WTC11 (cell line): ENCODE measurements around the gene RTN4.
A peak's percentile ranks its signal among the peaks of the same experiment; 100 is the strongest.

Experiments used
- CBFB ChIP-seq: sonication (generic); formaldehyde crosslinking; IDR thresholded peaks from 2 replicates; pipeline ENCODE4 v1.8.1; 2022; ENCODE audit warnings: mild to moderate bottlenecking, low read depth, missing genetic modification reagents
- CTCF ChIP-seq: fragments of 200-600 bp; IDR thresholded peaks from 2 replicates; pipeline ENCODE4 v1.8.0; 2022; ENCODE audit warnings: antibody characterized with exemption
- E2F5 ChIP-seq: sonication (generic); formaldehyde crosslinking; IDR thresholded peaks from 2 replicates; pipeline ENCODE4 v1.8.1; 2022; ENCODE audit warnings: mild to moderate bottlenecking, moderate library complexity, missing genetic modification reagents
- KAT7 ChIP-seq: sonication (generic); formaldehyde crosslinking; IDR thresholded peaks from 2 replicates; pipeline ENCODE4 v1.8.1; 2023; ENCODE audit warnings: missing genetic modification reagents, mild to moderate bottlenecking, borderline replicate concordance
- MAX ChIP-seq: sonication (generic); formaldehyde crosslinking; IDR thresholded peaks from 2 replicates; pipeline ENCODE4 v1.8.0; 2022; ENCODE audit warnings: mild to moderate bottlenecking, missing genetic modification reagents
- NFE2L1 ChIP-seq: sonication (generic); formaldehyde crosslinking; IDR thresholded peaks from 2 replicates; pipeline ENCODE4 v1.8.1; 2023; ENCODE audit warnings: missing genetic modification reagents
- RELA ChIP-seq: sonication (generic); formaldehyde crosslinking; IDR thresholded peaks from 2 replicates; pipeline ENCODE4 v1.8.1; 2022; ENCODE audit warnings: missing genetic modification reagents, mild to moderate bottlenecking, borderline replicate concordance
- SP1 ChIP-seq: sonication (generic); formaldehyde crosslinking; conservative IDR thresholded peaks from 2 replicates; pipeline ENCODE4 v1.8.1; 2022; ENCODE audit warnings: missing genetic modification reagents
- ZNF121 ChIP-seq: sonication (generic); formaldehyde crosslinking; IDR thresholded peaks from 2 replicates; pipeline ENCODE4 v1.8.0; 2023; ENCODE audit warnings: missing genetic modification reagents
- ZNF219 ChIP-seq: sonication (generic); formaldehyde crosslinking; IDR thresholded peaks from 2 replicates; pipeline ENCODE4 v1.8.0; 2023; ENCODE audit warnings: missing genetic modification reagents, mild to moderate bottlenecking, borderline replicate concordance
- TF ChIP-seq, protein P1 (sequence below): sonication (generic); formaldehyde crosslinking; IDR thresholded peaks from 2 replicates; pipeline ENCODE4 v1.8.1; 2022; ENCODE audit warnings: low read depth, missing genetic modification reagents, borderline replicate concordance
- TF ChIP-seq, protein P2 (sequence below): sonication (generic); formaldehyde crosslinking; IDR thresholded peaks from 2 replicates; pipeline ENCODE4 v1.8.0; 2022; ENCODE audit warnings: mild to moderate bottlenecking, missing genetic modification reagents
- TF ChIP-seq, protein P3 (sequence below): sonication (generic); formaldehyde crosslinking; IDR thresholded peaks from 2 replicates; pipeline ENCODE4 v1.8.1; 2022; ENCODE audit warnings: low read depth, mild to moderate bottlenecking, moderate library complexity, missing genetic modification reagents, borderline replicate concordance
- TF ChIP-seq, protein P4 (sequence below): sonication (generic); formaldehyde crosslinking; IDR thresholded peaks from 2 replicates; pipeline ENCODE4 v1.8.1; 2023; ENCODE audit warnings: mild to moderate bottlenecking, moderate library complexity, missing genetic modification reagents

GRCh38 chr2:55050100-55050994 is at the start of gene RTN4:
- TF ChIP-seq RELA (CRISPR knock-in tag) (no peak), ZNF121 (no peak), CTCF (no peak), KAT7 (CRISPR knock-in tag) (peak; percentile 79; the same call in 1 of the 2 replicates), SP1 (CRISPR knock-in tag) (peak; percentile 97), E2F5 (peak; percentile 90; the same call in 1 of the 2 replicates), NFE2L1 (0 out of 2 replicates have a peak, but pooled peaks have one; percentile 32), CBFB (CRISPR knock-in tag) (no peak), MAX (CRISPR knock-in tag) (peak; percentile 77; the same call in 1 of the 2 replicates), ZNF219 (CRISPR knock-in tag) (no peak; the same call in 1 of the 2 replicates)
- TF ChIP-seq, protein P1, sequence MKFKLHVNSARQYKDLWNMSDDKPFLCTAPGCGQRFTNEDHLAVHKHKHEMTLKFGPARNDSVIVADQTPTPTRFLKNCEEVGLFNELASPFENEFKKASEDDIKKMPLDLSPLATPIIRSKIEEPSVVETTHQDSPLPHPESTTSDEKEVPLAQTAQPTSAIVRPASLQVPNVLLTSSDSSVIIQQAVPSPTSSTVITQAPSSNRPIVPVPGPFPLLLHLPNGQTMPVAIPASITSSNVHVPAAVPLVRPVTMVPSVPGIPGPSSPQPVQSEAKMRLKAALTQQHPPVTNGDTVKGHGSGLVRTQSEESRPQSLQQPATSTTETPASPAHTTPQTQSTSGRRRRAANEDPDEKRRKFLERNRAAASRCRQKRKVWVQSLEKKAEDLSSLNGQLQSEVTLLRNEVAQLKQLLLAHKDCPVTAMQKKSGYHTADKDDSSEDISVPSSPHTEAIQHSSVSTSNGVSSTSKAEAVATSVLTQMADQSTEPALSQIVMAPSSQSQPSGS (CRISPR knock-in tag), result no peak
- TF ChIP-seq, protein P2, sequence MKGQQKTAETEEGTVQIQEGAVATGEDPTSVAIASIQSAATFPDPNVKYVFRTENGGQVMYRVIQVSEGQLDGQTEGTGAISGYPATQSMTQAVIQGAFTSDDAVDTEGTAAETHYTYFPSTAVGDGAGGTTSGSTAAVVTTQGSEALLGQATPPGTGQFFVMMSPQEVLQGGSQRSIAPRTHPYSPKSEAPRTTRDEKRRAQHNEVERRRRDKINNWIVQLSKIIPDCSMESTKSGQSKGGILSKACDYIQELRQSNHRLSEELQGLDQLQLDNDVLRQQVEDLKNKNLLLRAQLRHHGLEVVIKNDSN, result peak; percentile 23; the same call in 1 of the 2 replicates
- TF ChIP-seq, protein P3, sequence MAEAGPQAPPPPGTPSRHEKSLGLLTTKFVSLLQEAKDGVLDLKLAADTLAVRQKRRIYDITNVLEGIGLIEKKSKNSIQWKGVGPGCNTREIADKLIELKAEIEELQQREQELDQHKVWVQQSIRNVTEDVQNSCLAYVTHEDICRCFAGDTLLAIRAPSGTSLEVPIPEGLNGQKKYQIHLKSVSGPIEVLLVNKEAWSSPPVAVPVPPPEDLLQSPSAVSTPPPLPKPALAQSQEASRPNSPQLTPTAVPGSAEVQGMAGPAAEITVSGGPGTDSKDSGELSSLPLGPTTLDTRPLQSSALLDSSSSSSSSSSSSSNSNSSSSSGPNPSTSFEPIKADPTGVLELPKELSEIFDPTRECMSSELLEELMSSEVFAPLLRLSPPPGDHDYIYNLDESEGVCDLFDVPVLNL (CRISPR knock-in tag), result no peak
- TF ChIP-seq, protein P4, sequence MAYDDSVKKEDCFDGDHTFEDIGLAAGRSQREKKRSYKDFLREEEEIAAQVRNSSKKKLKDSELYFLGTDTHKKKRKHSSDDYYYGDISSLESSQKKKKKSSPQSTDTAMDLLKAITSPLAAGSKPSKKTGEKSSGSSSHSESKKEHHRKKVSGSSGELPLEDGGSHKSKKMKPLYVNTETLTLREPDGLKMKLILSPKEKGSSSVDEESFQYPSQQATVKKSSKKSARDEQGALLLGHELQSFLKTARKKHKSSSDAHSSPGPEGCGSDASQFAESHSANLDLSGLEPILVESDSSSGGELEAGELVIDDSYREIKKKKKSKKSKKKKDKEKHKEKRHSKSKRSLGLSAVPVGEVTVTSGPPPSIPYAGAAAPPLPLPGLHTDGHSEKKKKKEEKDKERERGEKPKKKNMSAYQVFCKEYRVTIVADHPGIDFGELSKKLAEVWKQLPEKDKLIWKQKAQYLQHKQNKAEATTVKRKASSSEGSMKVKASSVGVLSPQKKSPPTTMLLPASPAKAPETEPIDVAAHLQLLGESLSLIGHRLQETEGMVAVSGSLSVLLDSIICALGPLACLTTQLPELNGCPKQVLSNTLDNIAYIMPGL, result peak; percentile 57; the same call in 1 of the 2 replicates
